ENCODE measurements around the gene UGGT1.
"Not testable (repeated sequence)": the region's sequence is repeated elsewhere in the genome, so short reads cannot be mapped to it uniquely, and the experiment has no call there.

Gene UGGT1

GRCh38 chr2:128185576-128185975 is 94.6 kb downstream of the UGGT1 start:
- no peak overlapping the region for H3K4me3 ChIP-seq (ENCODE audit: low read length)
- no peak overlapping the region for H3K9ac ChIP-seq (ENCODE audit: low read length)
- no peaks in the 10 kb centered on the region for H3K27me3 ChIP-seq (ENCODE audit: control insufficient read depth, insufficient read depth, low read length)
- no peaks in the 10 kb centered on the region for H3K9me3 ChIP-seq (ENCODE audit: control insufficient read depth, low read length)
- peaks cover 5% of the 10 kb centered on the region for H3K4me1 ChIP-seq (ENCODE audit: control insufficient read depth, insufficient read depth, low read length)
- H3K36me3 ChIP-seq (ENCODE audit: control insufficient read depth, insufficient read depth, low read length) = peaks cover 6% of the 10 kb centered on the region

- no peak overlapping the region for H3K4me3 ChIP-seq (ENCODE audit: low read length)
- no peaks in the 10 kb centered on the region for H3K9me3 ChIP-seq (ENCODE audit: control insufficient read depth, low read length)
- no peak overlapping the region for H3K9ac ChIP-seq (ENCODE audit: low read length)
- peaks cover 5% of the 10 kb centered on the region for H3K4me1 ChIP-seq (ENCODE audit: control insufficient read depth, insufficient read depth, low read length)
- peaks cover 6% of the 10 kb centered on the region for H3K36me3 ChIP-seq (ENCODE audit: control insufficient read depth, insufficient read depth, low read length)
- no peaks in the 10 kb centered on the region for H3K27me3 ChIP-seq (ENCODE audit: control insufficient read depth, insufficient read depth, low read length)
Observed at GRCh38 chr2:128187032-128187654, 96.1 kb downstream of the UGGT1 start.

GRCh38 chr2:128195435-128195984 is 104.5 kb downstream of the UGGT1 start:
- peak overlapping the region; percentile 38 for H3K4me3 ChIP-seq (ENCODE audit: low read length)

GRCh38 chr2:128196026-128196425 is 105.0 kb downstream of the UGGT1 start:
- Histone ChIP-seq H3K4me1 (ENCODE audit: control insufficient read depth, insufficient read depth, low read length) (peaks cover 38% of the 10 kb centered on the region), H3K36me3 (ENCODE audit: control insufficient read depth, insufficient read depth, low read length) (no peaks in the 10 kb centered on the region), H3K4me3 (ENCODE audit: low read length) (peak overlapping the region; percentile 38), H3K27me3 (ENCODE audit: control insufficient read depth, insufficient read depth, low read length) (no peaks in the 10 kb centered on the region), H3K9ac (ENCODE audit: low read length) (no peak overlapping the region), H3K9me3 (ENCODE audit: control insufficient read depth, low read length) (no peaks in the 10 kb centered on the region)

More at GRCh38 chr2:128195435-128195984, 104.5 kb downstream of the UGGT1 start:
- H3K9ac ChIP-seq (ENCODE audit: low read length) = no peak overlapping the region
- no peaks in the 10 kb centered on the region for H3K27me3 ChIP-seq (ENCODE audit: control insufficient read depth, insufficient read depth, low read length)
- H3K9me3 ChIP-seq (ENCODE audit: control insufficient read depth, low read length) = no peaks in the 10 kb centered on the region
- H3K36me3 ChIP-seq (ENCODE audit: control insufficient read depth, insufficient read depth, low read length) = no peaks in the 10 kb centered on the region
- H3K4me1 ChIP-seq (ENCODE audit: control insufficient read depth, insufficient read depth, low read length) = peaks cover 38% of the 10 kb centered on the region

GRCh38 chr2:128196471-128196931 is 105.5 kb downstream of the UGGT1 start:
- Histone ChIP-seq H3K27me3 (ENCODE audit: control insufficient read depth, insufficient read depth, low read length) (no peaks in the 10 kb centered on the region), H3K4me1 (ENCODE audit: control insufficient read depth, insufficient read depth, low read length) (peaks cover 38% of the 10 kb centered on the region), H3K9ac (ENCODE audit: low read length) (peak overlapping the region; percentile 22), H3K36me3 (ENCODE audit: control insufficient read depth, insufficient read depth, low read length) (no peaks in the 10 kb centered on the region), H3K9me3 (ENCODE audit: control insufficient read depth, low read length) (no peaks in the 10 kb centered on the region), H3K4me3 (ENCODE audit: low read length) (peak overlapping the region; percentile 3)

- H3K27me3 ChIP-seq (ENCODE audit: control insufficient read depth, insufficient read depth, low read length) = no peaks in the 10 kb centered on the region
- peak overlapping the region; percentile 22 for H3K9ac ChIP-seq (ENCODE audit: low read length)
- H3K9me3 ChIP-seq (ENCODE audit: control insufficient read depth, low read length) = no peaks in the 10 kb centered on the region
- no peaks in the 10 kb centered on the region for H3K36me3 ChIP-seq (ENCODE audit: control insufficient read depth, insufficient read depth, low read length)
- H3K4me3 ChIP-seq (ENCODE audit: low read length) = no peak overlapping the region
- peaks cover 38% of the 10 kb centered on the region for H3K4me1 ChIP-seq (ENCODE audit: control insufficient read depth, insufficient read depth, low read length)
Observed at GRCh38 chr2:128197059-128197458, 106.1 kb downstream of the UGGT1 start.

- Histone ChIP-seq H3K9me3 (ENCODE audit: control insufficient read depth, low read length) (no peaks in the 10 kb centered on the region), H3K4me3 (ENCODE audit: low read length) (no peak overlapping the region), H3K27me3 (ENCODE audit: control insufficient read depth, insufficient read depth, low read length) (no peaks in the 10 kb centered on the region), H3K9ac (ENCODE audit: low read length) (no peak overlapping the region), H3K4me1 (ENCODE audit: control insufficient read depth, insufficient read depth, low read length) (peaks cover 37% of the 10 kb centered on the region), H3K36me3 (ENCODE audit: control insufficient read depth, insufficient read depth, low read length) (no peaks in the 10 kb centered on the region)
Observed at GRCh38 chr2:128198656-128199055, 107.7 kb downstream of the UGGT1 start.

GRCh38 chr2:128199141-128199540 is 108.1 kb downstream of the UGGT1 start:
- Histone ChIP-seq H3K9ac (ENCODE audit: low read length) (no peak overlapping the region), H3K4me1 (ENCODE audit: control insufficient read depth, insufficient read depth, low read length) (peaks cover 34% of the 10 kb centered on the region), H3K9me3 (ENCODE audit: control insufficient read depth, low read length) (no peaks in the 10 kb centered on the region), H3K27me3 (ENCODE audit: control insufficient read depth, insufficient read depth, low read length) (no peaks in the 10 kb centered on the region), H3K36me3 (ENCODE audit: control insufficient read depth, insufficient read depth, low read length) (no peaks in the 10 kb centered on the region), H3K4me3 (ENCODE audit: low read length) (no peak overlapping the region)

GRCh38 chr2:128202791-128203190 is 111.8 kb downstream of the UGGT1 start:
- Histone ChIP-seq H3K27me3 (ENCODE audit: control insufficient read depth, insufficient read depth, low read length) (no peaks in the 10 kb centered on the region), H3K9me3 (ENCODE audit: control insufficient read depth, low read length) (no peaks in the 10 kb centered on the region), H3K9ac (ENCODE audit: low read length) (no peak overlapping the region), H3K4me1 (ENCODE audit: control insufficient read depth, insufficient read depth, low read length) (peaks cover 5% of the 10 kb centered on the region), H3K4me3 (ENCODE audit: low read length) (no peak overlapping the region), H3K36me3 (ENCODE audit: control insufficient read depth, insufficient read depth, low read length) (no peaks in the 10 kb centered on the region)

GRCh38 chr2:128206245-128206644 is 115.2 kb downstream of the UGGT1 start:
- H3K4me1 ChIP-seq (ENCODE audit: control insufficient read depth, insufficient read depth, low read length) = no peaks in the 10 kb centered on the region
- no peak overlapping the region for H3K4me3 ChIP-seq (ENCODE audit: low read length)
- H3K9me3 ChIP-seq (ENCODE audit: control insufficient read depth, low read length) = no peaks in the 10 kb centered on the region
- no peaks in the 10 kb centered on the region for H3K27me3 ChIP-seq (ENCODE audit: control insufficient read depth, insufficient read depth, low read length)
- no peak overlapping the region for H3K9ac ChIP-seq (ENCODE audit: low read length)
- no peaks in the 10 kb centered on the region for H3K36me3 ChIP-seq (ENCODE audit: control insufficient read depth, insufficient read depth, low read length)

- H3K4me3 ChIP-seq (ENCODE audit: low read length) = no peak overlapping the region
- H3K27me3 ChIP-seq (ENCODE audit: control insufficient read depth, insufficient read depth, low read length) = no peaks in the 10 kb centered on the region
- H3K9ac ChIP-seq (ENCODE audit: low read length) = no peak overlapping the region
- no peaks in the 10 kb centered on the region for H3K4me1 ChIP-seq (ENCODE audit: control insufficient read depth, insufficient read depth, low read length)
- H3K9me3 ChIP-seq (ENCODE audit: control insufficient read depth, low read length) = no peaks in the 10 kb centered on the region
- no peaks in the 10 kb centered on the region for H3K36me3 ChIP-seq (ENCODE audit: control insufficient read depth, insufficient read depth, low read length)
Observed at GRCh38 chr2:128208023-128208422, 117.0 kb downstream of the UGGT1 start.

GRCh38 chr2:128208631-128209324 is 117.8 kb downstream of the UGGT1 start:
- not testable (repeated sequence) for H3K9ac ChIP-seq (ENCODE audit: low read length); H3K4me3 ChIP-seq (ENCODE audit: low read length); H3K36me3 ChIP-seq (ENCODE audit: control insufficient read depth, insufficient read depth, low read length); H3K4me1 ChIP-seq (ENCODE audit: control insufficient read depth, insufficient read depth, low read length); H3K9me3 ChIP-seq (ENCODE audit: control insufficient read depth, low read length); H3K27me3 ChIP-seq (ENCODE audit: control insufficient read depth, insufficient read depth, low read length)
